CD4-positive, alpha-beta T cell treated with Interleukin-4 for 1 hour (primary cell): ENCODE measurements around the gene ANKRD13D.

ENCODE experiments used
- DNase-seq, 2 donors: peaks; one replicate each; pipeline ENCODE4 v3.0.0-alpha.2; 2020 to 2022

Gene ANKRD13D

DNA sequence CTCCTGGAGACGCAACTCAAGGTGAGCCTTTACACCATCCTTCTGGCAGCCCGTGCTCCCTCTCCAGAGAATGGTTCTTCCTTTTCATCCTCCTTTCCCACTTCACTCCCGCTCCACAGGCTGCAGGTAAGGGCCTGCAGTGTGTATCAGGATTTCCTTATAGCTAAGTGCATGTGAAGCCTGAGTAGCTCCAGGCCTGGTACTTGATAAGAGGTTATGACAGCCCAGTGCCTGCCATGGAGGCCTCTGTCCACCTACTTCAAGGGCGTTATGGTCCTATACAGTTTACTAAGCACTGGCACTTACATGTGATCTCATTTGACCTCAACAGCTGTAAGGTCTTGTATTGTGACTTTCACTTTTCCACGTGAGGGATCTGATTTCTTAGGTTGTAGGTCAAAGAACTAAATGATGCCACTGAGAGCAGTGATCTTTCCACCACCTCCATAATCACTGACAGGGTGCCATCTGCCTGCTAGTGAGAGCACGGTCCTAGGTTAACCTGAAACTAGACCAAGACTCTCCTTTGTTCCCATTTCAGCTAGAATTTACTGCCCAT is 32.3 kb downstream of the ANKRD13D start:
- no peak for DNase-seq

DNA sequence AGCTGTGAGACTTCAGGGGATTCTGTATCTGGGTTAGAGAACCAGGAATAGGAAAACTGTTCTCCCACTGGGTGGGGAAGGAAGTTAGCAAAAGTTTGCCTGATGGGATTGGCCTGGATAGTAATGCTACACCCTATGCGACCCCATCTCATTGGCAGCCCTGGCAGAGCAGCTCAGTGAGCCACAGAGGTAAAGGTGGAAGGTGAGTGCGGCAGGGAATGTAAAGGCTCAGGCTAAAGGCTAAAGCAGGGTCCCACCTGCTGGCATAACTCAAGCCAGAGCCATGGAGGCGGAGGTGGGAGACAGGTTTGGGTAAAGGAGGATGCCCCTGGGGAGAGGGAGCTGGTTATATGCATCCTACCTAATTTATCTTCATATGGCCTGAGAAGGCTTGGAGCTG is 32.9 kb downstream of the ANKRD13D start:
- no peak for DNase-seq

DNA sequence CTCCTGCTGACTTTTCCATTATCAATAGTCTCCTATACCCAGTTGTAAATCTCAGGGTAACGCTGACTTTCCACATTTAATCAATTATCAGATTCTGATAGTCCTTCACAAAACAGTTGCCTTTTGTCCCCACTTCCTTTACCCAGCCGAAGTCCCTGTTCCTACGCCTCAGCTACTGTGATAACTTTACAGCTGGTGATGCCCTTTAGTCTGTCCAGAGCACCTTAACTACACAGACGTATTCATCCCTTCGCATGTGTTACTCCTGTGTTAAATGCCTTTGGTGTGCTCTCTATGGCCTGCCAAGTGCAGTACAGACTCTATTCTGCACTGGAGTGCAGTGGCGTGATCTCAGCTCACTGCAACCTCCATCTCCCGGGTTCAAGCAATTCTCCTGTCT is 34.4 kb downstream of the ANKRD13D start:
- DNase-seq = no peak

DNA sequence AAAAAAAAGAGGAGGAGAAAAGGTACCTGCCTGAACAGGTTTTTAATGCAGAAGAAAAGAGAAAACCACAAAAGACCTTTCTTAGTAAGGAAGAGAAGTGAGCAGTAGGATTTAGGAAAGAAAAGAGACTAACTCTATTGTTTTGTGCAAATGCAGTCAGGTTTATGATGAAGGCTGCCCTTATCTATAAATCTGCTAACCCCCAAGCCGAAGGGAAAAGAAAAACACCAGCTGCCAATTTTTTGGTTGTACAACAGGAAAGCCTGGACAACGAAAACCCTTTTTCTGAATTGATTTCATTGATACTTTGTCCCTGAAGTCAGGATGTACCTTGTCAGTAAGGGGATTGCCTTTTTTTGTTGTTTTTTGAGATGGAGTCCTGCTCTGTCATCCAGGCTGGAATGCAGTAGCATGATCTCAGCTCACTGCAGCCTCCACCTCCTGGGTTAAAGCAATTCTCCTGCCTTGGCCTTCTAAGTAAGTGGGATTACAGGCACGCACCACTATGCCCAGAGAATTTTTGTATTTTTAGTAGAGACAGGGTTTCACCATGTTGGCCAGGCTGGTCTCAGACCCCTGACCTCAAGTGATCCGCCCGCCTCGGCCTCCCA is 43.1 kb downstream of the ANKRD13D start:
- no peak for DNase-seq

DNA sequence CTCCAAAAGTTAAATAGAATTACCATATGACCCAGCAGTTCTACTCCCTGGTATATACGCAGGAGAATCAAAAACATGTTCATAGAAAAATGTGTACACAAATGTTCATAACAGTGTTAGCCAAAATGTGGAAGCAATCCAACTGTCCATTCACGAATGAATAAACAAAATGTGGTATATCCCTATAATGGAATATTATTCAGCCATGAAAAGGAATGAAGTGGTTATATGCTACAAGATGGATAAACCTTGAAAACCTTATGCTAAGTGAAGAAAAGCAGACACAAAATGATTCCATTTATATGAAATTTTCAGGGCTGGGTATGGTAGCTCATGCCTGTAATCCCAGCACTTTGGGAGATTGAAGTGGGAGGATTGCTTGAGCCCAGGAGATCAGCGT is 48.2 kb downstream of the ANKRD13D start:
- no peak for DNase-seq

DNA sequence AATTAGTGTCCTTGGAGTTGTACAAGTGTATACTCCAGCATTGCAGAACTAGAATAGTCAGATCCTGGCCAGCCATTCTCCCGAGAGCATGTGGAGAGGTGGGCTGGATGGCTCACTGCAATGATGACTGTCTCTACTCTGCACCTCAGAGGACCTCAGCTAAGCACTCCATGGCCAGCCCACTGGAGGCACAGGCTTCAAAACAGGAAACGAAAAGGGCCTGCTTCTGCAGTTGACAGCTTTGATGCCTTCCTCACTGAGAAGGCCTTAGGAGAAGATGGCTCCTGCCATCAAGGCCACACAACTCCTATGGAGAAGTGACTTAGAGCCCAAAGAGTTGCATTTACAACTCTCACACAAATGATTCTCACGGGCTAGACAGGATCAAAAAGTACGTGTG is 55.2 kb downstream of the ANKRD13D start:
- peak in 1 of 2 donors; percentile 14 for DNase-seq

DNA sequence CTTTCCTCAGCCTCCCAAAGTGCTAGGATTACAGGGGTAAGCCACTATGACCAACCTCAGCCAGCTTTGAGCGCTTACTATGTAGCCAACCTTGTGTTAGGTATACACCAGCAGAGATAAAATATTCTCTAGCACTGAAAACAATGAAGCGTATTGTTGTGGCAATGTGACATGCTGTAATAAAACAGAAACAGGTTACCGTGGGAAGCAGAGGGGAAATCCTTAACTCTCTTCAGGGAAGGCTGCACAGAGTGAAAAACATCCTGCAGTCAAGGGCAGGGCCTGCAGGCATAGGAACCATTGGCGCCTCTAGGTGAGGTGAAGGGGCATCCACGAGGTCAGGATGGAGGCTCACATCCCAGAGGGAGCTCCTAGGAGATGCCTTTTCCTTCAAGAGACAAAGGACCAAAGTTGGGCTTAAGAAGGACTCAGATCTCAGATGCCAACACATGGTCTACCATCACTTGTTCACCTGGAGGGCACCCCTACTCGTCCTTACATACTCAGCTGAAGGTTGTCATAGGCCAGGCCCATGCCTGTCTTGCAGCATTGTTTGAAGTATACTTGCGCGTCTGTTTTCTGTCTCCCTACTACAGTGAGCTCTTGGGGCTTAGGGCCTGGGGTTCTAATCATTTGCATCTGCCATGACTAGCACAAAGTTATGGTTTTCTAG is 56.3 kb downstream of the ANKRD13D start:
- DNase-seq = no peak

DNA sequence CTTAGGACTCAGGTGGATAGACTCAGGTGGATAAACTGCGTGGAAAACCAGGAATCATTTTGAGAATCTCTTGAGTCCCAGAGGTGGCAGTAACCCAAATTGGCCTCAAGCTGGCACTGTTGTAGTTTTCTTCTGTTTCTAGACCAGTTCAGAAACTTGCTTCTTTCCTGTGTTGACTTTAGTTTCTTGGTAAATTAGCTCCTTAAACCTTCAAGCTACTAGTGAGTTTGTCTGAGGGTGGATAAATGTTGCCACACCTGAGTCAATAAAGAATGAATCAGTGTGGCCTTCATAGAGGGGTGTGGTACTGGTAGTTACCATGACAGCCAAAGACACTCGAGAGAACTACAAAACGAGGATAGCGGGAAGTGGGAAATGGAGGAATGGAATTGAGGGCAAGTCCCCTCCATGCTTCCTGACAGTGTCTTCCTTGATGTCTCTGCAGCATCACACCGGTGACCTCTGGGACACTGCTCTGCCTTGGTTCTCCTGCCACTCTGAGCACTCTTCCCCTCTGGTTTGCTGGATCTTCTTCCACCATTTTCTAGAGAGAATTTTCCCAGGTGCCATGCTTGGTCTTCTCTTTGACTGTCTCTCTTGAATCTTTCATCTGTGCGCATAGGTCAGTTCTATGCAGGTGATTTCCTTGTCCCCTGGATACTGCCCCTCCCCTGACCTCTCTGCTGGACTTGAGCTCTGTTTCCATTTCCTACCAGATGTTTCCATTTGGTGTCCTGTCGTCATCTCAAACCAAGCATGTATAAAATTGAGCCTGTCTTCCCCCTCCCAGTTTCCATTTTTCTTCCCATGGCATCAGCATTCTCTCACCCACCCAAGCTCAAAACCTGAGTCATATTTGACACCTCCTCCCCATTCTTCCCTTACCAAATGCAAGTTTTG is 57.1 kb downstream of the ANKRD13D start:
- peak in 1 of 2 donors; percentile 47 for DNase-seq

DNA sequence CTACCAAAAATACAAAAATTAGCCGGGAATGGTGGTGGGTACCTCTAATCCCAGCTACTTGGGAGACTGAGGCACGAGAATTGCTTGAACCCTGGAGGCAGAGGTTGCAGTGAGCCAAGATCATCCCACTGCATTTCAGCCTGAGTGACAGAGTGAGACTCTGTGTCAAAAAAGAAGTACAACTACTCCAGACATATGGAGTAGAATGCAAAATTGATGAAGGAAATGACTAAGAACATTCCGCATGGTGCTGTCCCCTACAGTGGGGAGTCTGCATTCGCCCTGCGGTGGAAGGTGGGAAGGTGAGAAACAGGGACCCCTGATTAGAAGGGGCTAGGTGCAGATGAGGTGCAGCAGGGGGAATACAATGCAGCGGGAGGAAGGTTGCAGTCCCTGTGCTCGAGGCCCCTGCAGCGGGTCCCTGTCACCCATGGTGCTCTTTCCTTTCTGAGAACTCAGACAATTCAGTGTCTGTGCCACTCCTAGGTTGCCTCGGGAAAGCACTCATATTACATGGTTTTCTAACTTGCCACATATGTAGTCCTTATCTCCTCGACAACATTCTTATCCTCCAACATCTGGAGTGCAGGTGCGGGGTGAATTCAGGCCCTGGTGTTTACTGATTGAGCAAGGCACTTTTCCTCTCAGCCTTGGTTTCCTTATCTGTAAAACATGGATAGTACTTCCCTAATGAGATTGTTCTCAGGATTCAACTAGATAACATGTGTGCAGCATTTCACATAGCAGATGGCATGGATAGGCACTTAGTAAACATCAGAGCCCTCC is 59.1 kb downstream of the ANKRD13D start:
- DNase-seq = no peak

DNA sequence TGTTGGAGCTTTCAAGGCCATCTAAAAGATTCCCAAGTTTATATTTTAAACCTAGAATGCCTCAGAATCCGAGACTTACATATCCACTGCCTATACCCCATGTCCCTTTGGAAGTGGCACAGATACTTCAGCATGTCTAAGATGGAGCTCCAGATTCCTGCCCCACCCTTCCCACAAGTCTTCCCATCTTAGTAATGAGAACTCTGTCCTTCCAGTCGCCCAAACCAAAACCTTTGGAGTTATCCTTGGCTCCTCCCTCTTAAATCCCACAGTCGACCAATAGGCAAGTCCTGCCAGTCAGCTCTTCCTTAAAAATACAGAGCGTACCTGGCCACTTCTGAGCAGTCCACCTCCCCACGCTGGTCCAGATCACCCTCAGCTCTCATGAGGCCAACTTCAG is 59.9 kb downstream of the ANKRD13D start:
- no peak for DNase-seq

DNA sequence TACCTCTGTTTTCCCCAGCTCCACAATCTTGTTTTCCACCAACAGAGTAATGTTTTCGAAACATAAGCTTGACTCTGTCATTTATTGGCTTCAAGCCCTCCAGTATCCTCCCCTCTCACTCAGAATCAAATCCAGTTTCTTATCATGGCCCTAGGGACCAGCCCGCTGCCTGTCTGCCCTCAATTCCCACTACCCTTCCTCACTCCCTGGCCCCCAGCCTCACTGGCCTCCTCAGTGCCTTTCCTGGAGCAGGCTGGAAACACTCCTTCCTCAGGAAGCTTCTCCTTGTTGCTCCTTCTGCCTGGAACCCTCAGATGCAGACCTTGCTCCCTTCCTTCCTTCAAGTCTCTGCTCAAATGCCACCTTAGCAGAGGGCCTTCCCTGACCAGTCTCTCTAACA is 60.4 kb downstream of the ANKRD13D start:
- no peak for DNase-seq

DNA sequence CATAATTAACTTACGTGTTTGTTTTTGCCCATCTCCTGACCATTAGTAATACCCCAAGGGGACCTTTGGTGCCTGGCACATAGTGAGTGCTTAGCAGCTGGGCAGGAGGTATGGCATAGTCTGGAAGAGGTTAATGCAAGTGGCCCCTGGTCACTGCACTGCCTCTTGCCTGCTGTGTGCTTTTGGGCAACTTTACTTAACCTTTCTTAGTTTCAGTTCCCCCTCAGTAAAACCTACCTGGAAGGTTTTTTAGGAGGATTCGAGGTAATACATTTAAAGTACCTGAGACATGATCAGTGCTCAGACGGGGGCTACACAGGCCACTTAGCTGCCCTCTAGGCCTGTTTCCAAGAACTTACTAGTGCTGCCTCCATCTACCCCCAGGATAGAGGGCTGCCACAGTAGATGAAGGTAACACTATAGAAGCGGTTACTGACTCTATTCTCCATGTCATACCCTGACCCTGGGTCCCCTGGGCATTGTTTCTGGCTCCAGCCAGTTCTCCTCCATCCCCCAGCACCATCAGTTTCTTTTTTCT is 60.9 kb downstream of the ANKRD13D start:
- DNase-seq = no peak

DNA sequence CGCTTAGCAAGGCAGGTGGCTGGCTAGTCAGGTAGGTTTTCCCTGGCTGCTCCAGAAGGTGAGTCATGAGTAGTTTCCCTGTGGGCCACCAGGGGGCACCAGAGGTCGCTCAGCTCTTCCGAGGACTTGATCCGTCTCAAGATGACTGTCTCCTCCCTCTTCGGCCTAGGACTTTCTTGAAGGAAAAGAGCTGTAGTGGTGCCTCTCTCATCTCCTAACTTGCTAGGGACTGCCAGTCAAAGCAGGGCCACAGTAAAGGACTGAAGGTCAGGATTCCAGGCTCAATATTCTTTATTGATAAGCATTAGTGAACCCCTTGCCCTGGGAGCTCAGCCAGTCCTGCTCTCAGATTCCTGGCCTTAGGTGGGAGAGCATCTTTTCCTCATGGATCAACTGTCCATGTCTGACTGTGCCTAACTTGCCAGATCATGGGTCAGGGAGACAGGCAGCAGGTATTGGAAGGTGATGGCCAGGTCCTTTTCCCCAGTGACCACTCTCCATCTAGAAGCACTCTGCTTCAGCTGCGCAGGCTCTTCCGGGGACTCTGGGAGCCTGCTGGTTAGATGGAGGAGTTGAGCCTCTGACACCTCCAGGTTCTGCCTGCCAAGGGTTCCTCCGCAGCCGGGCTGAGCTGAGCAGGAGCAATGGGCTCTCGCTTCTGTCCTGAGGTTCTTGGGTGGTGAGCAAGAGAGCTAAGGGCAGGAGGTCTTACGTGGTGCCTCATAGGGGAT is 62.3 kb downstream of the ANKRD13D start:
- peak; percentile 75 for DNase-seq
